ENCODE measurements around the gene DMD. TPM values are rescaled to one million over a fixed set of nuclear protein-coding genes. Genes with fewer than 3 reads are reported as not detected.
A peak's percentile ranks its signal among the peaks of the same experiment; 100 is the strongest.

DMD gene
- polyA plus RNA-seq, 4 donors = 1.6 to 11.6 (median 2.9) TPM

DNA sequence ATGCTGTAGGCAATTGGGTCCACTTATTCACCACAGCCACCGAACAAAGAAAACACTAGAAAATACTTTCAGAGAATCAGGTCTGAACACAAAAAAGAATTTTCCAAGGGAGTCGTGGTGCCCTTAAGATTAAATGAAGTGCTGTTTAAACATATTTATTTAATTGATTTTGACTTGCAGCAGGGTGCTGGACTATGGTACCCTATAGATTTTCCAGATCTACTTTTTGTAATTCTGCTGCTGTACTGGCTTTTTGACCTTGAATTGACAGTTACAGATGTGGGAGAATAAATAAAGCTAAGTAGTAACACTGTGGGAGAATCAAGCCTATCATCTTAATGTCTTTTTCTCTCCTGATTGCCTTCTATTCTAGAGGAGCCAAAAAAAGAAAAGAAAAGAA, 1404.2 kb downstream of the DMD start:
- H3K27ac ChIP-seq (ENCODE audit: low read depth in 1 of 3, low read length in 2 of 3) = no peak overlapping the region
- FAIRE-seq (no peak), DNase-seq (no peak)
- H3K4me1 ChIP-seq (ENCODE audit: control insufficient read depth in 3 of 3, insufficient read depth in 2 of 3, low read depth in 1 of 3, low read length in 2 of 3) = no peaks in the 10 kb centered on the region
- WGBS, 3 donors = 55 to 62% (median 60%) methylated on average over 2 of the region's 2 CpGs
- no peaks in the 10 kb centered on the region for H3K36me3 ChIP-seq (ENCODE audit: control insufficient read depth in 3 of 3, insufficient read depth in 2 of 3, low read depth in 1 of 3, low read length in 3 of 3)
- no peaks in the 10 kb centered on the region for H3K9me3 ChIP-seq (ENCODE audit: control insufficient read depth in 2 of 2, insufficient read depth in 1 of 2, low read depth in 1 of 2, low read length in 1 of 2)
- no peaks in the 10 kb centered on the region for H3K27me3 ChIP-seq (ENCODE audit: control insufficient read depth in 3 of 3, insufficient read depth in 3 of 3, low read length in 3 of 3)
- no peak overlapping the region for H3K4me3 ChIP-seq (ENCODE audit: low read depth in 1 of 3, low read length in 3 of 3)

DNA sequence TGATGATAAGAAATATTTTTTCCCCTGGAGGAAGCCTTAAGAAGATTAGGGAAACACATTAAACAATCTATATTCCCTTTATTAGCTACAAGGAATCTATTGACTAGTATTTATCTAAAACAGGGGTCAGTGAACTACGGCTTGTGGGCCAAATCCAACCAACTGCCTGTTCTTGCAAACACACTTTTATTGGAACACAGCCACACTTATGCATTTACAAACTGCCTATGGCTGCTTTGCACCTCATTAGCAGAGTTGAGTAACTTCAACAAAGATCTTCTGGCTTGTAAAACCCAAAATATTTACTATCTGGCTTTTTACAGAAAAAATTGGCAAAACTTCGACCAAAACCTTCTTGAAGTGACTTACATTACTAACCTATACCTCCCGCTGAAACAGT, 1405.6 kb downstream of the DMD start:
- no peak overlapping the region for H3K4me3 ChIP-seq (ENCODE audit: low read depth in 1 of 3, low read length in 3 of 3)
- no peaks in the 10 kb centered on the region for H3K4me1 ChIP-seq (ENCODE audit: control insufficient read depth in 3 of 3, insufficient read depth in 2 of 3, low read depth in 1 of 3, low read length in 2 of 3)
- no peak for FAIRE-seq
- no peak overlapping the region for H3K27ac ChIP-seq (ENCODE audit: low read depth in 1 of 3, low read length in 2 of 3)
- no peaks in the 10 kb centered on the region for H3K36me3 ChIP-seq (ENCODE audit: control insufficient read depth in 3 of 3, insufficient read depth in 2 of 3, low read depth in 1 of 3, low read length in 3 of 3)
- no peaks in the 10 kb centered on the region for H3K27me3 ChIP-seq (ENCODE audit: control insufficient read depth in 3 of 3, insufficient read depth in 3 of 3, low read length in 3 of 3)
- H3K9me3 ChIP-seq (ENCODE audit: control insufficient read depth in 2 of 2, insufficient read depth in 1 of 2, low read depth in 1 of 2, low read length in 1 of 2) = no peaks in the 10 kb centered on the region
- DNase-seq = no peak
- WGBS, 3 donors = 48 to 70% (median 52%) methylated on average over 3 of the region's 3 CpGs

DNA sequence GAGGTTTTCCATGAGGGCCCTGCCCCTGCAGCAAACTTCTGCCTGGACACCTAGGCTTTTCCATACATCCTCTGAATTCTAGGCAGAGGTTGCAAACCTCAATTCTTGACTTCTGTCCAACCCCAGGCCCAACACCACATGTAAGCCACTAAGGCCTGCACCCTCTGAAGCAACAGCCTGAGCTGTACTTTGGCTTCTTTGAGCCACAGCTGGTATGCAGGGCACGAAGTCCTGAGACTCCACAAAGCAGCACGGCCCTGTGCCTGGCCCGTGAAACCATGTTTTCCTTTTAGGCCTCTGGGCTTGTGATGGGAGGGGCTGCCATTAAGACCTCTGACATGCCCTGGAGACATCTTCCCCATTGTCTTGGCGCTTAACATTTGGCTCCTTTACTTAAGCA, 1411.1 kb downstream of the DMD start:
- no peaks in the 10 kb centered on the region for H3K27me3 ChIP-seq (ENCODE audit: control insufficient read depth in 3 of 3, insufficient read depth in 3 of 3, low read length in 3 of 3)
- no peaks in the 10 kb centered on the region for H3K9me3 ChIP-seq (ENCODE audit: control insufficient read depth in 2 of 2, insufficient read depth in 1 of 2, low read depth in 1 of 2, low read length in 1 of 2)
- no peaks in the 10 kb centered on the region for H3K36me3 ChIP-seq (ENCODE audit: control insufficient read depth in 3 of 3, insufficient read depth in 2 of 3, low read depth in 1 of 3, low read length in 3 of 3)
- no peak overlapping the region for H3K4me3 ChIP-seq (ENCODE audit: low read depth in 1 of 3, low read length in 3 of 3)
- no peak for FAIRE-seq
- no peak for DNase-seq
- H3K4me1 ChIP-seq (ENCODE audit: control insufficient read depth in 3 of 3, insufficient read depth in 2 of 3, low read depth in 1 of 3, low read length in 2 of 3) = no peaks in the 10 kb centered on the region
- 67 to 86% (median 75%) methylated on average over 4 of the region's 4 CpGs for WGBS, 3 donors
- no peak overlapping the region for H3K27ac ChIP-seq (ENCODE audit: low read depth in 1 of 3, low read length in 2 of 3)

DNA sequence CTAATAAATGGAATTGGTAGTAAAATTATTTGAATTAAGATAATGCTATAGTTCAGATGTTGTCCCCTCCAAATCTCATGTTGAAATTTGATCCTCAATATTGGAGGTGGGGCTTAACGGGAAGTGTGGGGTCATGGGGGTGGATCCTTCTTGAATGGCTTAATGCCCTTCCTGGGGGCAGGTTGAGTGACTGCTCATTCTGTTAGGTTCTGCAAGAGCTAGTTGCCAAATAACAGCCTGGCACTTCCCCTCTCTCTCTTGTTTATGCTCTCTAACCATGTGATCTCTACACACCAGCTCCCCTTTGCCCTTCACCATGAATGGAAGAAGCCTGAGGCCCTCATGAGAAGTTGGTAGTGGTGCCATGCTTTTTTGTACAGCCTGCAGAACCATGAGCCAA, 1414.7 kb downstream of the DMD start:
- FAIRE-seq = no peak
- H3K27me3 ChIP-seq (ENCODE audit: control insufficient read depth in 3 of 3, insufficient read depth in 3 of 3, low read length in 3 of 3) = no peaks in the 10 kb centered on the region
- no peak overlapping the region for H3K4me3 ChIP-seq (ENCODE audit: low read depth in 1 of 3, low read length in 3 of 3)
- no peak for DNase-seq
- H3K27ac ChIP-seq (ENCODE audit: low read depth in 1 of 3, low read length in 2 of 3) = no peak overlapping the region
- WGBS, 3 donors = 45 to 97% (median 93%) methylated on average over 1 of the region's 1 CpG
- no peaks in the 10 kb centered on the region for H3K4me1 ChIP-seq (ENCODE audit: control insufficient read depth in 3 of 3, insufficient read depth in 2 of 3, low read depth in 1 of 3, low read length in 2 of 3)
- H3K36me3 ChIP-seq (ENCODE audit: control insufficient read depth in 3 of 3, insufficient read depth in 2 of 3, low read depth in 1 of 3, low read length in 3 of 3) = no peaks in the 10 kb centered on the region
- no peaks in the 10 kb centered on the region for H3K9me3 ChIP-seq (ENCODE audit: control insufficient read depth in 2 of 2, insufficient read depth in 1 of 2, low read depth in 1 of 2, low read length in 1 of 2)

DNA sequence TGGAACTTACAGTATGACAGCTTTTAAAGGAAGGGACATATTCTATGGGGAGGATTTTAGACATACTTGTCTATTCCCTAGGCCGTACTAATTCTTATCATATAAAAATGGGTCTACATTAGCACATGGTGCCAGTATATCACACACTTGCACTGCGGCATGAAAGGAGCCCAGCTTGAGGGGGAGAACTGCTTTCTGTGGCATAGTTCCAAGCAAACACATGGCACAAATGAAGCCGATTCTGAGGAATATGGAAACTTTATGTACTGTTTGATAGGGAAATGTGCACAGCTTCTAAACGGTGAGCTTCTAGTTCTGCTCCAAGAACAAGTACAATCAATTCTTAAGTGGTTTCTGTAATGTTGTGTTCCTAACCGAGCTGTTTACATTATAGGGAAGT, 1463.9 kb downstream of the DMD start:
- H3K27ac ChIP-seq (ENCODE audit: low read depth in 1 of 3, low read length in 2 of 3) = no peak overlapping the region
- FAIRE-seq (no peak), DNase-seq (no peak)
- H3K4me3 ChIP-seq (ENCODE audit: low read depth in 1 of 3, low read length in 3 of 3) = no peak overlapping the region
- H3K36me3 ChIP-seq (ENCODE audit: control insufficient read depth in 3 of 3, insufficient read depth in 2 of 3, low read depth in 1 of 3, low read length in 3 of 3) = no peaks in the 10 kb centered on the region
- WGBS, 3 donors = 51 to 67% (median 66%) methylated on average over 5 of the region's 5 CpGs
- H3K9me3 ChIP-seq (ENCODE audit: control insufficient read depth in 2 of 2, insufficient read depth in 1 of 2, low read depth in 1 of 2, low read length in 1 of 2) = no peaks in the 10 kb centered on the region
- H3K4me1 ChIP-seq (ENCODE audit: control insufficient read depth in 3 of 3, insufficient read depth in 2 of 3, low read depth in 1 of 3, low read length in 2 of 3) = no peaks in the 10 kb centered on the region
- H3K27me3 ChIP-seq (ENCODE audit: control insufficient read depth in 3 of 3, insufficient read depth in 3 of 3, low read length in 3 of 3) = no peaks in the 10 kb centered on the region

DNA sequence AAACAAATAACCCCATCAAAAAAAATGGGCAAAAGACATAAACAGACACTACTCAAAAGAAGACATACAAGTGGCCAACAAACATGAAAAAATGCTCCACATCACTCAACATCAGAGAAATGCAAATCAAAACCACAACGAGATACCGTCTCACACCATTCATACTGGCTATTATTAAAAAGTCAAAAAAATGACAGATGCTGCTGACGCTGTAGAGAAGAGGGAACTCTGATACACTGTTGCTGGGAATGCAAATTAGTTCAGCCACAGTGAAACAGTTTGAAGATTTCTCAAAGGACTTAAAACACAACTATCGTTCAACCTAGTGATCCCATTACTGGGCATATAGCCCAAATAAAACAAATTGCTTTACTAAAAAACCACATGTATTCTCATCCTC, 1468.3 kb downstream of the DMD start:
- Histone ChIP-seq H3K4me3 (ENCODE audit: low read depth in 1 of 3, low read length in 3 of 3) (no peak overlapping the region), H3K27ac (ENCODE audit: low read depth in 1 of 3, low read length in 2 of 3) (no peak overlapping the region), H3K4me1 (ENCODE audit: control insufficient read depth in 3 of 3, insufficient read depth in 2 of 3, low read depth in 1 of 3, low read length in 2 of 3) (no peaks in the 10 kb centered on the region), H3K27me3 (ENCODE audit: control insufficient read depth in 3 of 3, insufficient read depth in 3 of 3, low read length in 3 of 3) (no peaks in the 10 kb centered on the region), H3K36me3 (ENCODE audit: control insufficient read depth in 3 of 3, insufficient read depth in 2 of 3, low read depth in 1 of 3, low read length in 3 of 3) (no peaks in the 10 kb centered on the region), H3K9me3 (ENCODE audit: control insufficient read depth in 2 of 2, insufficient read depth in 1 of 2, low read depth in 1 of 2, low read length in 1 of 2) (no peaks in the 10 kb centered on the region)
- FAIRE-seq = no peak
- no peak for DNase-seq
- 87 to 96% (median 88%) methylated on average over 4 of the region's 4 CpGs for WGBS, 3 donors

DNA sequence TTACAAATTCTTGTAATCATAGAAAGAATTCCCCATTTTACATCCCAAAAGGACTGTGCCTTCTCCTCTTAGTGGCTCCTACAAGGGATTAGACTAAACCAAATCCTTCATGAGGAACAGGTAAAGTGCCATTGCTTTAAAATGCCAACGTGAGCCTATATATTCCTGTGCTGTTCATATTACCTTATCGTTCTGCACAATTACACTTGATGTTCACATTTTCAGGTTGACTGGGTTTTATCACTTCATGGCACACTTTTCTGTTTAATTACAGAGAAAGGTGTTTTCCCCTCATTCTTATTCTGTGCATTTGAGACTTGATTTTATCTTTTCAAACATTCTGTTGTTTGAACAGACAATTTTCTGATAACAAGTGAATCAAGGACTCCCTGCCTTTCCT, 1493.9 kb downstream of the DMD start:
- H3K4me1 ChIP-seq (ENCODE audit: control insufficient read depth in 3 of 3, insufficient read depth in 2 of 3, low read depth in 1 of 3, low read length in 2 of 3) = no peaks in the 10 kb centered on the region
- DNase-seq = no peak
- H3K27me3 ChIP-seq (ENCODE audit: control insufficient read depth in 3 of 3, insufficient read depth in 3 of 3, low read length in 3 of 3) = no peaks in the 10 kb centered on the region
- no peak overlapping the region for H3K27ac ChIP-seq (ENCODE audit: low read depth in 1 of 3, low read length in 2 of 3)
- H3K4me3 ChIP-seq (ENCODE audit: low read depth in 1 of 3, low read length in 3 of 3) = no peak overlapping the region
- 41 to 84% (median 82%) methylated on average over 2 of the region's 2 CpGs for WGBS, 3 donors
- no peaks in the 10 kb centered on the region for H3K36me3 ChIP-seq (ENCODE audit: control insufficient read depth in 3 of 3, insufficient read depth in 2 of 3, low read depth in 1 of 3, low read length in 3 of 3)
- H3K9me3 ChIP-seq (ENCODE audit: control insufficient read depth in 2 of 2, insufficient read depth in 1 of 2, low read depth in 1 of 2, low read length in 1 of 2) = no peaks in the 10 kb centered on the region
- no peak for FAIRE-seq

DNA sequence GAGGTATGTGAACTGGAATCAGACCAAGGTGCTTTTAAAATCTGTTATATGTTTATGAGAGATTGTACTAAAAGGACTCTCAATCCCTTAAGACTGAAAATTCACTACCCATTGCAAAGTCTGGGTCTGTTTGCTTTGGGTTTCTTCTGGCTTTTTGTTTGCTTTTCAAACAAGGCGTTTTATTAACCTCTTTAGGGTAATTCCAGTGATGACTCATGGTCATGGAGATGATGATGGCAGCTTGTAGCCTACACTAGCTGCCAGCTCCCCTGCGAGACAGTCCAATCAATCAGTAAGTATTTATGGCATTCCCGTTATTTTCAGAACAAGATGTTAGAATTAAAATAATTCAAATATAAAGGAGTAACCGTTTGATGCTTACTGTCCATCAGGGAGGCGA, 1495.7 kb downstream of the DMD start:
- peak; percentile 0 to 14 for DNase-seq
- no peak for FAIRE-seq
- 43 to 70% (median 51%) methylated on average over 5 of the region's 5 CpGs for WGBS, 3 donors

DNA sequence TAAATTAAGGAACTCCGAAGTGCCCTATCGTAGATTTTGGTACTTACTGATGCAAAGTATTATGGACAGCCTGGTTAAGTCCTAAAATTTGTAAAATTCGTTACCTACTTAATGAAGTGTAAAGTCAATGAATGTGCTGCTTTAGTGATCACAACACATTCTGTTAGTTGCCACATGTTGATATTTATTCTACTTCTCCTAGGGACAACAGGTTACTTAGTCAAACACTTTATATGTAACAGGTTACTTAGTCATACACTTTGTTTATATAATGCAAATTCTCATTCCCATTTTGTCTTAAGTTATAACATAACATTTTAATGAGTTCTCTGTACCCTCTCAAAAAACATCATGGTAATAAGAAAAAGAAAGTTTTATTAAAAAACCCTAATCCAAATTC, 1496.6 kb downstream of the DMD start:
- FAIRE-seq = no peak
- no peaks in the 10 kb centered on the region for H3K36me3 ChIP-seq (ENCODE audit: control insufficient read depth in 3 of 3, insufficient read depth in 2 of 3, low read depth in 1 of 3, low read length in 3 of 3)

More for the DNA sequence above, 1495.7 kb downstream of the DMD start:
- Histone ChIP-seq H3K27ac (ENCODE audit: low read depth in 1 of 3, low read length in 2 of 3) (no peak overlapping the region), H3K9me3 (ENCODE audit: control insufficient read depth in 2 of 2, insufficient read depth in 1 of 2, low read depth in 1 of 2, low read length in 1 of 2) (no peaks in the 10 kb centered on the region), H3K27me3 (ENCODE audit: control insufficient read depth in 3 of 3, insufficient read depth in 3 of 3, low read length in 3 of 3) (no peaks in the 10 kb centered on the region), H3K4me3 (ENCODE audit: low read depth in 1 of 3, low read length in 3 of 3) (no peak overlapping the region), H3K36me3 (ENCODE audit: control insufficient read depth in 3 of 3, insufficient read depth in 2 of 3, low read depth in 1 of 3, low read length in 3 of 3) (no peaks in the 10 kb centered on the region), H3K4me1 (ENCODE audit: control insufficient read depth in 3 of 3, insufficient read depth in 2 of 3, low read depth in 1 of 3, low read length in 2 of 3) (no peaks in the 10 kb centered on the region)

More for the DNA sequence above, 1496.6 kb downstream of the DMD start:
- Histone ChIP-seq H3K27ac (ENCODE audit: low read depth in 1 of 3, low read length in 2 of 3) (no peak overlapping the region), H3K4me3 (ENCODE audit: low read depth in 1 of 3, low read length in 3 of 3) (no peak overlapping the region), H3K9me3 (ENCODE audit: control insufficient read depth in 2 of 2, insufficient read depth in 1 of 2, low read depth in 1 of 2, low read length in 1 of 2) (no peaks in the 10 kb centered on the region), H3K4me1 (ENCODE audit: control insufficient read depth in 3 of 3, insufficient read depth in 2 of 3, low read depth in 1 of 3, low read length in 2 of 3) (no peaks in the 10 kb centered on the region), H3K27me3 (ENCODE audit: control insufficient read depth in 3 of 3, insufficient read depth in 3 of 3, low read length in 3 of 3) (no peaks in the 10 kb centered on the region)
- WGBS, 3 donors = 74 to 89% (median 79%) methylated on average over 3 of the region's 3 CpGs
- no peak for DNase-seq

Measured in small intestine (tissue), 7 donors.